Measurements from ENCODE around the gene GADL1.

GADL1 gene

DNA sequence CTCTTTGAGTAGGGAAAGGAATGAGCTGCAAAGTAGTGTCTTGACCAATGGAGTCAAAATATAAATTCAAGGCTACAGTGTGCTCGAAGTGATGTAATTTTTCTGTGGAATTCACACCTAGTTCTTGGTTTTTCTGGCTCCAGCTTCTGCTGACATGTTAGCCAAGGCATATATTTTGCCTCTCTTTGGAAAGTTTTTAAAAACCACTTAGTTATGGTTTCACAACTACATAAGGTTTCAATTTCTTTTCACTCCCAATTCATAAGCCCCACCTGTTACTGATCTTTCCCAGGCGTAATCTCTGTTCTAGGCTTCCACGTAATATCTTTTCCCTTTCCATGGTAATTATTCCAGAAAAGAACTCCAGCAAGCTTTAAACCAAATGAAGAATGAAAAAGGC, 46.9 kb downstream of the GADL1 start:
- intact Hi-C loops (cut with DNase I; ENCODE audit: low total_unique reads), result no loop called here
- no peaks in the 10 kb centered on the region for H3K4me1 ChIP-seq
- H3K4me3 ChIP-seq, result no peak overlapping the region
- no peak overlapping the region for H3K27ac ChIP-seq
- no peaks in the 10 kb centered on the region for H3K9me3 ChIP-seq
- TF ChIP-seq CTCF (IDR thresholded peaks at IDR 0.05), result no peak
- no peak for DNase-seq
- no peaks in the 10 kb centered on the region for H3K27me3 ChIP-seq
- H3K36me3 ChIP-seq, result no peaks in the 10 kb centered on the region

DNA sequence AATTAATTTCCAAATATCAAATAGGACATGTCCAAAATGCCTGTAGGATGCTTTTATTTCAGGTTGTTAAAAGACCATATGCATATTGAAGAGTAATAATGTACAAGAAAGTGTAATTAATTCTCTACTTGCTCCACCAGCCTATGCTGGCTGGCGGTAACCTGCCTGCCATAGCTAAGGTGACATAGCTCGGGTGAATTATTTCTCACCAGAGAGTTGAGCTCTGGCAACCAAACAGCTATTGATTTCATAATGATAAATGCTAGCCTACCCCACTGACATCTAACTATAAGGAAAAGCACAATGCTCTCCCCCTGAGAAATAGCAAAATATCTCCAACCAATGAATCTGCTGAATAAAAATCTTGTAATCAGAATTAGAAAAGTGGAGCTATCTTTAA, 48.9 kb downstream of the GADL1 start:
- no peaks in the 10 kb centered on the region for H3K4me1 ChIP-seq
- DNase-seq, result no peak
- H3K36me3 ChIP-seq, result no peaks in the 10 kb centered on the region
- H3K27ac ChIP-seq, result no peak overlapping the region
- no peaks in the 10 kb centered on the region for H3K27me3 ChIP-seq
- no peaks in the 10 kb centered on the region for H3K9me3 ChIP-seq
- TF ChIP-seq CTCF (IDR thresholded peaks at IDR 0.05), result no peak
- intact Hi-C loops (cut with DNase I; ENCODE audit: low total_unique reads), result no loop called here
- H3K4me3 ChIP-seq, result no peak overlapping the region

- no peaks in the 10 kb centered on the region for H3K4me1 ChIP-seq
Observed at GRCh38 chr3:30843877-30844276, 50.6 kb downstream of the GADL1 start.

DNA sequence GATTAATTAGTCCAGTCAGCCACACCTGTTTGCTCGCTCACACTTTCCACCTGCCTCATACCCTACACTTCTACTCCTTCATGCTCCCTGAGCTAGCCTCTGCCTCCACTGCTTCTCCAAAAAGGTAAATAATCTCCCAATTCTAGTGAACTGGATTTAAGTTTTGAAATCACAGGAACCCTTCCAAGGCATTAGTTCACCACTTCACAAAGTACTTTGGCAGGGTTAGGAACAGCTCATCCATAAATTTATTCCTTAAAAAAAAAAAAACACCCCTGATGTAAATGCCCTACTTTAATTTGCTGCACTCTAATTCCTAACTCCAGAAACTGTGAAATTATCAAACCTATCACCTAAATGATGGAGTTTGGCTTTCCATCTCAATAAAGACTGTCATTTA, 58.3 kb downstream of the GADL1 start:
- intact Hi-C loops (cut with DNase I; ENCODE audit: low total_unique reads), result no loop called here
- Histone ChIP-seq H3K27me3 (no peaks in the 10 kb centered on the region), H3K4me1 (no peaks in the 10 kb centered on the region), H3K36me3 (no peaks in the 10 kb centered on the region), H3K4me3 (no peak overlapping the region), H3K9me3 (no peaks in the 10 kb centered on the region), H3K27ac (no peak overlapping the region)
- no peak for TF ChIP-seq CTCF (IDR thresholded peaks at IDR 0.05)
- no peak for DNase-seq

More at GRCh38 chr3:30843877-30844276, 50.6 kb downstream of the GADL1 start:
- TF ChIP-seq CTCF (IDR thresholded peaks at IDR 0.05), result no peak
- intact Hi-C loops (cut with DNase I; ENCODE audit: low total_unique reads), result no loop called here
- Histone ChIP-seq H3K27me3 (no peaks in the 10 kb centered on the region), H3K9me3 (no peaks in the 10 kb centered on the region), H3K4me3 (no peak overlapping the region), H3K27ac (no peak overlapping the region), H3K36me3 (no peaks in the 10 kb centered on the region)
- no peak for DNase-seq

- Histone ChIP-seq H3K27ac (no peak overlapping the region), H3K9me3 (no peaks in the 10 kb centered on the region), H3K27me3 (no peaks in the 10 kb centered on the region), H3K4me1 (no peaks in the 10 kb centered on the region), H3K36me3 (no peaks in the 10 kb centered on the region), H3K4me3 (no peak overlapping the region)
- DNase-seq, result no peak
- intact Hi-C loops (cut with DNase I; ENCODE audit: low total_unique reads), result no loop called here
- no peak for TF ChIP-seq CTCF (IDR thresholded peaks at IDR 0.05)
Observed at GRCh38 chr3:30835667-30836066, 58.8 kb downstream of the GADL1 start.

DNA sequence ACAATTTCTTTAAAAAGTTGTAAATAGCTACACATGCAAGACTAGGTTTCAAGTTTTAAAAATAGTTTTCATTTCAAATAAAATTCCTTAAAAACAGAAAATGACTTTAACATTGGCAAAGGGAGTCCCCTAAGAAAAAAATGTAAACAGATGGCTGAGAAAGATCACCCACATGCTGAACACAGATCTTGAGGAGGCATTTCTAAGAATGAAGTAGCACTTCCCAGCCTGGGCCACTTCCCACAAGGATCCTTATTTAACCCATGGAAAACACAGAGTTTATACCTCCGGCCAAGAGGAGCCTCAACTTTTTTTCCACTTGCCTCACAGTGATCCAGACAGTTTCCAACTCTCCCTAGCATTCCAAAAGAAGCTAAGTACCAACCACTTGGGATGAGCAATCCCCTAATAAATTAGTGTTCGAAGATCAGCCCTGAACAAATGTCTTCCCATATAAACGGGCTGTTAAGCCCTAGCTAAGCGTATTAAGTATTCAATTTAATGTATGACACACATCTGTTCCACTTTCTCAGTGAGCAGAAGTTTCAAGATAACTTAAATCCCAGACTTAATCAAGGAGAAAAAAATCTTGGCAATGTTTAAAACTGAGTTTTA, 61.4 kb downstream of the GADL1 start:
- DNase-seq, result no peak
- Histone ChIP-seq H3K9me3 (no peaks in the 10 kb centered on the region), H3K4me3 (no peak overlapping the region), H3K4me1 (no peaks in the 10 kb centered on the region), H3K36me3 (no peaks in the 10 kb centered on the region), H3K27ac (no peak overlapping the region), H3K27me3 (no peaks in the 10 kb centered on the region)
- intact Hi-C loops (cut with DNase I; ENCODE audit: low total_unique reads), result no loop called here
- TF ChIP-seq CTCF (IDR thresholded peaks at IDR 0.05), result no peak

Measured in tibial artery (tissue), 4 donors.